ENCODE data around the gene GRIK2. TPM values are rescaled to one million over a fixed set of nuclear protein-coding genes. Genes with fewer than 3 reads are reported as not detected.

The GRIK2 gene
- total and polyA plus RNA-seq, 2 donors (not counting 3 experiments of a cell fraction or from before 2014, with no cell fraction given), result not detected

DNA sequence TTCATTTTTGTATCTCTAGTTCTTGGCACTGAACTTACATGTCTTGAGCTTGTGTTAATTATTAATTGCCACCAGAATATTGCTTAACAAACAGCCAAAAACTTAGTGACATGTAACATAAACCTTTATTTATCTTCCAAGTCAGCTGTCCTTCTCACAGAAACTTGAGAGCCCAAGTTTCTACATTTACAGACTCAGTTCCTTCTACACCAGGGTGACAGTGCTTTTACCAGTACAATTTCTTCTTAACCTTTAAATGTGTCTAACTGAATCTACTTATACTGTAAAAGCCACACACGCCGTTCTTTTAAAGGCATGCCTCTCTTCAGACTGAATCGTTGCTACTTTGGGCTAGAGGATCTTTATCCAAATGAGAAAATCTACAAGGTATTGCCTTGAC, 539.2 kb downstream of the GRIK2 start:
- no TSS peak for BruUV-seq (replicated peaks)
- H3K36me3 ChIP-seq (ENCODE audit: control insufficient read depth in 2 of 2, extremely low read depth in 1 of 2, insufficient read depth in 2 of 2, low read length in 2 of 2), result no peaks in the 10 kb centered on the region
- ChIA-PET CTCF (no interaction called here), POLR2A (no interaction called here)
- no peaks in the 10 kb centered on the region for H3K9me1 ChIP-seq (replicated peaks; ENCODE audit: control insufficient read depth, extremely low read depth, insufficient read depth, low read length)
- FAIRE-seq, result no peak
- no peak overlapping the region for H3K4me3 ChIP-seq (replicated peaks in 1 of 3; ENCODE audit: insufficient read depth in 1 of 3, low read depth in 1 of 3, low read length in 3 of 3)
- no peak overlapping the region for H3K4me2 ChIP-seq (ENCODE audit: insufficient read depth, low read length)
- DNase-seq (ENCODE audit: low read depth, low spot score), result no peak
- intact Hi-C loops (cut with micrococcal nuclease), result no loop called here
- dilution Hi-C loops (cut with MboI; ENCODE audit: extremely low pct_ligation_motif_present, low sequenced_read_pairs), result no loop called here
- TF ChIP-seq, protein P1, sequence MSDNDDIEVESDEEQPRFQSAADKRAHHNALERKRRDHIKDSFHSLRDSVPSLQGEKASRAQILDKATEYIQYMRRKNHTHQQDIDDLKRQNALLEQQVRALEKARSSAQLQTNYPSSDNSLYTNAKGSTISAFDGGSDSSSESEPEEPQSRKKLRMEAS (IDR thresholded peaks at IDR 0.05; ENCODE audit: insufficient read depth, insufficient read length), result no peak
- no peak for TF ChIP-seq JUN (IDR thresholded peaks at IDR 0.05; ENCODE audit: borderline replicate concordance, insufficient read depth, insufficient read length, low read depth)
- no peak for TF ChIP-seq FOS (IDR thresholded peaks at IDR 0.05; ENCODE audit: borderline replicate concordance, insufficient read depth, low read length)
- TF ChIP-seq, protein P2, sequence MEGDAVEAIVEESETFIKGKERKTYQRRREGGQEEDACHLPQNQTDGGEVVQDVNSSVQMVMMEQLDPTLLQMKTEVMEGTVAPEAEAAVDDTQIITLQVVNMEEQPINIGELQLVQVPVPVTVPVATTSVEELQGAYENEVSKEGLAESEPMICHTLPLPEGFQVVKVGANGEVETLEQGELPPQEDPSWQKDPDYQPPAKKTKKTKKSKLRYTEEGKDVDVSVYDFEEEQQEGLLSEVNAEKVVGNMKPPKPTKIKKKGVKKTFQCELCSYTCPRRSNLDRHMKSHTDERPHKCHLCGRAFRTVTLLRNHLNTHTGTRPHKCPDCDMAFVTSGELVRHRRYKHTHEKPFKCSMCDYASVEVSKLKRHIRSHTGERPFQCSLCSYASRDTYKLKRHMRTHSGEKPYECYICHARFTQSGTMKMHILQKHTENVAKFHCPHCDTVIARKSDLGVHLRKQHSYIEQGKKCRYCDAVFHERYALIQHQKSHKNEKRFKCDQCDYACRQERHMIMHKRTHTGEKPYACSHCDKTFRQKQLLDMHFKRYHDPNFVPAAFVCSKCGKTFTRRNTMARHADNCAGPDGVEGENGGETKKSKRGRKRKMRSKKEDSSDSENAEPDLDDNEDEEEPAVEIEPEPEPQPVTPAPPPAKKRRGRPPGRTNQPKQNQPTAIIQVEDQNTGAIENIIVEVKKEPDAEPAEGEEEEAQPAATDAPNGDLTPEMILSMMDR (IDR thresholded peaks at IDR 0.05; ENCODE audit: extremely low read depth in 1 of 2, insufficient read depth in 1 of 2, low read depth in 1 of 2, low read length in 2 of 2), result no peak
- no peak for TF ChIP-seq POLR2AphosphoS5 (IDR thresholded peaks at IDR 0.05; ENCODE audit: insufficient read depth, low read depth, low read length)
- TF ChIP-seq EZH2 (IDR thresholded peaks at IDR 0.05; ENCODE audit: borderline replicate concordance, low read depth, low read length, severe bottlenecking), result no peak
- no peak for TF ChIP-seq POLR2A (IDR thresholded peaks at IDR 0.05; ENCODE audit: low read depth, low read length)
- TF ChIP-seq GATA2 (IDR thresholded peaks at IDR 0.05; ENCODE audit: insufficient read depth, insufficient read length, low read depth, low read length), result no peak
- TF ChIP-seq MYC (IDR thresholded peaks at IDR 0.05; ENCODE audit: low read depth, low read length), result no peak
- H3K9me3 ChIP-seq (replicated peaks; ENCODE audit: control insufficient read depth, insufficient read depth, low read length), result no peaks in the 10 kb centered on the region
- no peaks in the 10 kb centered on the region for H3K4me1 ChIP-seq (ENCODE audit: control insufficient read depth, extremely low read depth, insufficient read depth, low read length)
- no peak overlapping the region for H3K27ac ChIP-seq (ENCODE audit: insufficient read depth, low read depth, low read length)
- H3K9ac ChIP-seq (replicated peaks; ENCODE audit: extremely low read depth, insufficient read depth, low read length), result no peak overlapping the region
- H3K79me2 ChIP-seq (ENCODE audit: control insufficient read depth, insufficient read depth, low read length), result no peaks in the 10 kb centered on the region
- no peak overlapping the region for H2AFZ ChIP-seq (ENCODE audit: low read depth, low read length)
- H3K27me3 ChIP-seq (ENCODE audit: control insufficient read depth in 2 of 2, insufficient read depth in 2 of 2, low read length in 2 of 2), result no peaks in the 10 kb centered on the region
- H4K20me1 ChIP-seq (replicated peaks; ENCODE audit: control insufficient read depth, extremely low read depth, insufficient read depth, low read length), result no peaks in the 10 kb centered on the region

Data from endothelial cell of umbilical vein (primary cell).